Right atrium auricular region (tissue), 2 donors: ENCODE data around the gene GRM8. TPM values are rescaled to one million over a fixed set of nuclear protein-coding genes. Genes with fewer than 3 reads are reported as not detected.

Source experiments
- DNase-seq: peaks from one replicate; pipeline ENCODE4 v3.0.0-alpha.2; 2019; ENCODE audit warnings: low spot score
- H3K27ac ChIP-seq, 2 donors: fragments of 200-600 bp; sonication (generic); 1 replicate in 1 of 2; 2 replicates in 1 of 2; pipeline ENCODE4 v1.5.1; 2016 to 2019
- H3K27me3 ChIP-seq, 2 donors: fragments of 200-600 bp; sonication (generic); one replicate each; pipeline versions ENCODE4 v1.5.1 to v1.6.0; 2017 to 2019
- H3K36me3 ChIP-seq: fragments of 200-600 bp; sonication (generic); one replicate; pipeline ENCODE4 v1.5.1; 2016
- H3K4me1 ChIP-seq, 2 donors: fragments of 200-600 bp; sonication (generic); one replicate each; pipeline versions ENCODE4 v1.5.1 to v1.6.0; 2017 to 2019
- H3K4me3 ChIP-seq, 2 donors: fragments of 200-600 bp; sonication (generic); 1 replicate in 1 of 2; 2 replicates in 1 of 2; pipeline ENCODE4 v1.5.1; 2017 to 2019; ENCODE audit warnings: mild to moderate bottlenecking in 1 of 2, moderate library complexity in 1 of 2
- H3K9me3 ChIP-seq, 2 donors: fragments of 200-600 bp; sonication (generic); one replicate each; pipeline ENCODE4 v1.5.1; 2019
- CTCF ChIP-seq, 2 donors: fragments of 200-600 bp; sonication (generic); IDR thresholded peaks; one replicate each; pipeline ENCODE4 v1.5.1; 2019; ENCODE audit warnings: antibody characterized with exemption in 2 of 2
- total RNA-seq, 2 donors: library from RNA; depleted of rRNA; stranded (reverse); fragments of >200 nt; gene quantifications; one replicate each; pipeline ENCODE4 v1.1.0, GENCODE V29; 2016

The GRM8 gene
- total RNA-seq, 2 donors from 2014 or later, result not detected

- Histone ChIP-seq H3K4me1 (no peaks in the 10 kb centered on the region), H3K9me3 (no peaks in the 10 kb centered on the region), H3K27me3 (no peaks in the 10 kb centered on the region), H3K4me3 (no peak overlapping the region), H3K36me3 (no peaks in the 10 kb centered on the region), H3K27ac (no peak overlapping the region)
- no peak for DNase-seq
- no peak for TF ChIP-seq CTCF (IDR thresholded peaks at IDR 0.05)
These were observed 595.6 kb downstream of the GRM8 start for GRCh38 chr7:126657137-126657536.

- H3K27ac ChIP-seq, result no peak overlapping the region
- no peak for DNase-seq
- no peaks in the 10 kb centered on the region for H3K27me3 ChIP-seq
These were observed 596.6 kb downstream of the GRM8 start for GRCh38 chr7:126656165-126656564.

GRCh38 chr7:126637538-126637937, 615.2 kb downstream of the GRM8 start:
- H3K4me3 ChIP-seq, result no peak overlapping the region
- H3K27me3 ChIP-seq, result no peaks in the 10 kb centered on the region
- DNase-seq, result no peak
- no peaks in the 10 kb centered on the region for H3K9me3 ChIP-seq
- H3K4me1 ChIP-seq, result no peaks in the 10 kb centered on the region
- no peaks in the 10 kb centered on the region for H3K36me3 ChIP-seq
- no peak overlapping the region for H3K27ac ChIP-seq
- no peak for TF ChIP-seq CTCF (IDR thresholded peaks at IDR 0.05)

More at GRCh38 chr7:126656165-126656564, 596.6 kb downstream of the GRM8 start:
- no peak for TF ChIP-seq CTCF (IDR thresholded peaks at IDR 0.05)
- Histone ChIP-seq H3K9me3 (no peaks in the 10 kb centered on the region), H3K4me1 (no peaks in the 10 kb centered on the region), H3K36me3 (no peaks in the 10 kb centered on the region), H3K4me3 (no peak overlapping the region)

DNA sequence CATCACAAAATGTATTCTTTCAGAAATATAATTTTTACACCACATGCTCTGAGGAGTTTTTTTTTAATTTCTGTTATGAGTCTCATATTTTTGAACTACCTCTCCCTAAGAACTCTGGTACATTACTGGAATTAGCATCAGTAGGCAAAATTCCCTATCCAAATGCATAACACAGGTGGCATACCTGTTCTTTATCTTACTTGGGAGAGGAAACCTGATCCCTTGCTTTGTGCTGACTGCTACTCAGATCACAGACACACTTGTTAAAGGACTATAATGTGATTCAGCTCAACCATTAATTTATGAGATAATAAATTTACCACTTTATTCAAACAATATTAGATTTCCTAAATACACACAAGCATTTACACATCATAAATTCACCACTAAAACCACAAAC, 617.2 kb downstream of the GRM8 start:
- DNase-seq, result no peak
- Histone ChIP-seq H3K27ac (no peak overlapping the region), H3K9me3 (no peaks in the 10 kb centered on the region), H3K36me3 (no peaks in the 10 kb centered on the region), H3K4me3 (no peak overlapping the region), H3K4me1 (no peaks in the 10 kb centered on the region), H3K27me3 (no peaks in the 10 kb centered on the region)
- TF ChIP-seq CTCF (IDR thresholded peaks at IDR 0.05), result no peak

GRCh38 chr7:126608339-126608776, 644.4 kb downstream of the GRM8 start:
- H3K36me3 ChIP-seq, result no peaks in the 10 kb centered on the region
- no peak overlapping the region for H3K4me3 ChIP-seq
- no peaks in the 10 kb centered on the region for H3K9me3 ChIP-seq
- no peak for TF ChIP-seq CTCF (IDR thresholded peaks at IDR 0.05)
- no peak overlapping the region for H3K27ac ChIP-seq
- no peaks in the 10 kb centered on the region for H3K4me1 ChIP-seq
- H3K27me3 ChIP-seq, result no peaks in the 10 kb centered on the region
- DNase-seq, result no peak

- DNase-seq, result no peak
- Histone ChIP-seq H3K27ac (no peak overlapping the region), H3K4me1 (no peaks in the 10 kb centered on the region), H3K36me3 (no peaks in the 10 kb centered on the region), H3K27me3 (no peaks in the 10 kb centered on the region), H3K9me3 (no peaks in the 10 kb centered on the region), H3K4me3 (no peak overlapping the region)
- no peak for TF ChIP-seq CTCF (IDR thresholded peaks at IDR 0.05)
These were observed 646.4 kb downstream of the GRM8 start for GRCh38 chr7:126606331-126606730.
